GM18499 (cell line): ENCODE results near the gene NCK1.
"Not testable (repeated sequence)": the region's sequence is repeated elsewhere in the genome, so short reads cannot be mapped to it uniquely, and the experiment has no call there.

Experiments used
- ATAC-seq: cut with Tn5 transposase; IDR thresholded peaks from one replicate; pipeline ENCODE4 v1.9.1; 2021; ENCODE audit warnings: moderate number of reproducible peaks; ENCODE audit not compliant: insufficient read depth, unreplicated experiment

NCK1 gene

DNA sequence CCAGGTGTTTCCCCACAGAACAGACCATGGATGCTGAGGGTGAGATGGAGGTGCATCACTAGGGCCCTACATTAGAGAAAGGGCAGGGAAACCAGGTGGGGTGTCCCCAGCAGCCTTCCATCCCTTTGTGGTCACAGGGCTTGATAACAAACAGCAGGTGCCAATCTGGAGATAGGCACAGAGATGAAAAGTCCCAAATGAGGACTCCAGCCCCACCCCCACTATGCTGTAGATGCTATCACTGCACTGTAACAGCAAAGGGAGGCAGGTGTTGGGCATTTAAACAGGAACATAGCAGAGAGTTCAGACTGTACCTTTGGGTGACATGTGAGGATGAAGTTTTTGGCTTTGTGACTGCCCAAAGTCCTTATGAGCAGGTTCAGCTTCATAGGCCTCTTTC lies 117.2 kb downstream of the NCK1 start:
- no peak for ATAC-seq

DNA sequence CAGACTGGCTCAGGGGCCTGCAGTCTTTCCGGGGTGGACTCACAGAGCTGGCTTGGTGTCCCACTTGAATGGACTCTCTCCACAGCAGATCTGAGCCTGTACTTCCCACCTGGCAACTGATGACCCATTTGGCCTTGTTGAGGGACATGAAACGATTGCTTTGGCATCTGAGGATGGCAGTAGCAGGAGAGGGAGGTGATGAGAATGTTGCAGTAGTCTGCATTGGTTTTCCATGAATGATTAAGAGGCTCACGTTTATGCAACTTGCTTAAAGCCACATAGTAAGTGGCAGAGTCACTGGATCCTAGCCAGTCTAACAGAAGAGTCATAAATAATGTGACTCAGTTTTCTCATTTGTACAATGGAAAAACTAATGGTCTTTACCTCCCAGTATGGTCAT lies 117.7 kb downstream of the NCK1 start:
- no peak for ATAC-seq

DNA sequence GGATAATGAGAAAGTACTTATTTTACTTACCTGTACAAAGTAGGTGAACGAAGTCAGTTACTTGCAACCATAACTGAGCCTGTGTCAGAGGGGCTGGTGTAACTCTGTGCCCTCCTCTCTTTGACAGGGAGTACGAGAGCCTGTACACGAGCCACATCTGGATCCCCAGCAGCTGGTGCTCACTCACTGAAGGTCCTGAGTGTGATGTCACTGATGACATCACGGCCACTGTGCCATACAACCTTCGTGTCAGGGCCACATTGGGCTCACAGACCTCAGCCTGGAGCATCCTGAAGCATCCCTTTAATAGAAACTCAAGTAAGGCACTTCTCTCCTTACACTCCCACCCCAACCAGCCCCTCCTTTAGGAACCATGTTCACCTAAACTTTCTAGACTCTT lies 120.0 kb downstream of the NCK1 start:
- no peak for ATAC-seq

DNA sequence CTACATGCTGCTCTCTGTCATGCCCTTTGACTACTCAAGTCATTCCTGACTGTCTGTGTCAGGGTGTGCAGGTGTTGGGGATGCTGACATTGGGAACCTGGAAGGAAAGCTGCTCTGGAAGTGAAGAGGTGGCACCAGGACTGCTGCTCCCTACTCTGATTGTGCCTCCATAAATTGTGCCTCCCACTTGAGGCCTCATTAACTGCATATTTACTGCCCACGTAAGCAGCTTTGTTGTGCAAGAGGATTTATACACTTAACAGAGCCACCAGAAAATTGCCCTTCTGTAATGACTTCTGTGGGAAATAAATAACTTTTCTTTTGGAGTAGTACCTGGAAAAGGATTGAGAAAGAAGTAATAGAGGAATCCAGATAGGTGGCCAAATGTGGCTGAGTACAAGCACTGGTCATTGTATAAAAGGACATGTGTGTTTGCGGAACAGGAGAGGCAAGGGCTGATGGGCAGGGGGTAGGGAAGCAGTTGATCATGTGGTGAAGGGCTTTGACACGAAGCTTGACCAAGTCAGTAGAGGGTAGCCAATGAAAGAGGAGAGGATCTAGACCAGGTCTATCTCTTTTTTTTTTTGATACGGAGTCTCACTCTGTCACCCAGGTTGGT lies 120.6 kb downstream of the NCK1 start:
- ATAC-seq = no peak

DNA sequence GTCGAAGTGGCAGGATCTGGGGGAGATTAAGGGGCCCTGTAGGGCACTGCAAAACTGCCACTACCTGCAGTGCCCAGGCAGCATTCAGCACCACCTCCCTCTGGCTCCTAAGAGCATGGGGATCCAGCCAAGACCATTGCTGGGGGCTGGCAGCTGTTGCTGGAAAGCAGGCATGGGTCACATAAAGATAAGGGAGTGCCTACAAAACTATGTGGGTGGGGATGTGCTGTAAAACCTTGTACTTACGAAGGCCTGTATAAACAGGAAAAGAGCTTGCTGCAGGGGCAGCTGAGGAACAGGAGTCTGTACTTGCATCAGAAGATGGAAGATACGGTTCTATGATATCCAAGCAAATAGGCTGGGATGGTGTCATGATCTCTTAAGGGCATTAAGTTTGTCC lies 122.8 kb downstream of the NCK1 start:
- ATAC-seq = no peak

DNA sequence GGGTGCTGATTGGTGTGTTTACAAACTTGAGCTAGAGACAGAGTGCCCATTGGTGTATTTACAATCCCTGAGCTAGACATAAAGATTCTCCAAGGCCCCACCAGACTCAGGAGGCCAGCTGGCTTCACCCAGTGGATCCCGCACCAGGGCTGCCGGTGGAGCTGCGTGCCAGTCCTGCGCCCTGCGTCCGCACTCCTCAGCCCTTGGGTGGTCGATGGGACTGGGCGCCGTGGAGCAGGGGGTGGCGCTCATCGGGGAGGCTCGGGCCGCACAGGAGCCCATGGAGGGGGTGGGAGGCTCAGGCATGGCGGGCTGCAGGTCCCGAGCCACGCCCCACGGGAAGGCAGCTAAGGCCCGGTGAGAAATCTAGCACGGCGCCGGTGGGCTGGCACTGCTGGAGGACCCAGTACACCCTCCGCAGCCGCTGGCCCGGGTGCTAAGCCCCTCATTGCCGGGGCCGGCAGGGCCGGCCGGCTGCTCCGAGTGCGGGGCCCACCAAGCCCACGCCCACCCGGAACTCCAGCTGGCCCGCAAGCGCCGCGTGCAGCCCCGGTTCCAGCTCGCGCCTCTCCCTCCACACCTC lies 125.5 kb downstream of the NCK1 start:
- ATAC-seq = not testable (repeated sequence)

DNA sequence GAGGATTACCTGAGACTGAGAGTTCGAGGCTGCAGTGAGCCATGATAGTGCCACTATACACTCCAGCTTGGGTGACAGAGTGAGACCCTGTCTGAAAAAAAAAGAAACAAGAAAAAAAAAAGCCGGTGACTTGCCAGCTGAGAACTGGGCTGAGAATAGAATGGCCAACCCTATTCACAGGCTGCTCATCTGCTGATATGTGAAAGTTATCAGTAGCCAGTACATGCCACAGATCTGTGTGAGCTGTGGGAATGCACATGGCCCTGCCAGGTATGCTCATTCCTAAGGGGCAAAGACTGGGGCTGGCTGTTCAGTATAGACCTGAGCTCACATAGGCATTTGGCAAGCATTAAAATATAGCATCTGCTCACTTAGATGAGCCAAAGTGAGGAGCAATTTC lies 126.6 kb downstream of the NCK1 start:
- ATAC-seq = no peak

DNA sequence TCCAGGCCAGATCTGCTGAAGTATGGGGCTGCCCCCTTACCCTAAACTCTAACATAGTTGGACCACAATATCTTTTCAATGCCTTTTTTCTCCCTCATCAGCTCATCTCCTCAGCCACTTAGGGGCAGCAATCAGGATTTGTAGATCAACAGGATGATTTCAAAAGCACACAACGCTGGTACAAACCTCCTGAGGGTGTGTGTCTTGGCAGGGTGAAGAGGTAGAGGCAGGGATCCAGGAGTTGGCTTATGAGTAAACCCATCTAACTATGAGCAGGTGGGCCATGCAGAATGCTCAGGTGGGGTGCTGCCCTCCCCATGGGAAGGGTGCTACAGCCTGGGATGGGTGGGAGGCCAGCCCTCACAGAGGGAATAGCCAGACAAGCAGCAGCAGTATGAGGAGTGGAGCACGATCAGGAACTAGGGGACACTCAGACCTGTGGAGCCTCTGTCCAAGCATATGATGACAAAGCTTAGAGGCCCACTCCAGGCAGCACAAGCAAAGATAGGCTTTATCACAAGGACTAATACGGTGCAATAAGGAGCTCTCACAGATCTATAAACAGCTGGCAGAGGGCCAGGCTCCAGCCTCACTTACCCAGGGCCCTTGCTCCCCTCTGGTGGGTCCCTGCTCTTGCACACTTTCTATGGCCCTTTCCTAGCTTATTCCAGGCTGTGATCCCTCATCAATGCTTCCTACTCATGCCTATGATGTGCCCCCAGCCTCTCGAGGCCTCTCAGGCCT lies 127.9 kb downstream of the NCK1 start:
- ATAC-seq = no peak

DNA sequence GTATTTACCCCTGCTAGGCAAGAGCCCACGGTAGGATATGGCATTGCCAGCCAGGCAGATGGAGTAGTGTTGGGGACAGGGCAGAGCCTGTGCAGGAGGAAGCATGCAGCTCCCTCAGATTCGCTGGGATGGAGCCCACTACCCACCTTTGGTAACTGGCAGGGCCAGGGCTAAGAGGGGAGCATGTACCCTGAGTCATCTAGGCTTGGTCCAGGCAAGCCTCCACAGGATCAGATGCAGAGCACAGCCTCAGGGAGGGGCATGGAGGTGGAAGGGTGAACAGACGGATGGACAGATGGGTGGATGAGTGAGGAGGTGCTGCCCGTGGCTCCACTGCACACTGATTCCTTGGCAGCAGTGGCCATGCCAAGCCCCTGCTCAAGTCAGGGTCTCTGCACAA lies 128.8 kb downstream of the NCK1 start:
- ATAC-seq = no peak

DNA sequence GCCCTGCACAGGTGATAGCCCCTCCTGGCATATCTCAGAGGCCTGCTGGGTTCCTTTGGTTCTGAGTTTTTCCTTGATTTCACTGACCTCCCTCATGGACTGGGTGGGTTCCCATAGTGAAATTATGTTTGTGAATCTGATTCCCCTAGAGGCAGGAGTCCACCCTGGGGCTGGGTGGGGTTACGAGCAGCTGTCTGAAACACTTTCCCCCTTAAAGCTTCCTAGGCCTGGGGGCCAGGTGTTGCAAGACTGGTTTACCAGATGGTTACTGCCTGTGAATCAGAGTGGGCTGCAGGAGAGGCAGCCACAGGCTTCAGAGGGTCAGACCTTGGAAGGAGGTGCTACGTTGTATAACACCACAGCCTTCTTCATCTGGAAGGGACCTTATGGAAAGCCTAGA lies 130.1 kb downstream of the NCK1 start:
- no peak for ATAC-seq

DNA sequence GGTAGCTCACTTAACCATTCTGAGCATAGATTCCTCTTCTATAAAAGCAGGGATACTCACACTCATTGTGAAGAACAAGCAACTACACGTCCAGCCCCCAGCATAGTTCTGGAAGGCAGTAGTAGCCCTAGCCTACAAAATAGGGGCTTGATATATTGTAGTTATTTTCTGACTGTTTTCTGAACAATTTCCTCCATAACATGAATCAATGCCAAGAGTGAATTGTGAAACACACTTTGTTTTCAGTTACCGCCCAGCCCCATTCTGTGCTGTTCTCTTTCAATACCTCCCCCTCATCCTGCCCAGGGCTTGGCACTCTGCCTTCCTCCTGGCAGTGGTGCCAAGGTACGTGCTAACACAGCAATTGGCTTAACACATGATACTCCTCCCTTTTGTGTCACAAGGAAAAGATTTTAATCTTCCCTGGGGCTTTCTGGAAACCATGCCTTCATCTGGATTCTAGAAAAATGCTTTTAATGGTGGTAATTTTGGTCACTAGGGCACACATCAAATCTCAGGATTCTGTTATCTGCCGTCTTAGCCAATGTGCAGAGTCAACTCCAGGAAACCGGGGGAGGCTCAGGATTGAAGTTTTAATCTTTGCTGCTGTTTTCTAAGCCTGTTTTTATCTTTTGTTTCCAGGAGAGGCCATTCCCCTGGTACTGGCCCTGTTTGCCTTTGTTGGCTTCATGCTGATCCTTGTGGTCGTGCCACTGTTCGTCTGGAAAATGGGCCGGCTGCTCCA lies 132.9 kb downstream of the NCK1 start:
- ATAC-seq = no peak

DNA sequence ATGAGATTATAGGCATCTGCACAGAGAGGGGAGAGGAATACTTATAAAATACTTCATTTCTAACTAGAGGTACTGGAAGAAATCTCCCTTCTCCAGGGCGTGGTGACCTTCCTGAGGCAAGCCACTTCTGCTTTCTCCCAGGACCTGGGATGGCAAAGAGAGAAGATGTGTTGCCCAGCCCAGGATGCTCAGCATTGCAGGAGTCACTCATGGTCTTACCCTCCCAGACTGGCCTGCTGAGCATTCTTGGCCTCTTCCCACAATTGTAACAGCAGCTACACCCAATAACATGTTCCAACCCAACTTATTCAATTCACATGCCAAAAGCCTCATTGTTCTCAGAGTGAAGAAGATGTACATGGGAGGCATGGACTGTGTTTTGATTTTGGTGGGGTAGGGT lies 133.6 kb downstream of the NCK1 start:
- ATAC-seq = no peak
